Left ventricle myocardium inferior (tissue), 1 donor: Measurements from ENCODE around the gene ANGPTL2. TPM values are rescaled to one million over a fixed set of nuclear protein-coding genes. Genes with fewer than 3 reads are reported as not detected.
A peak's percentile ranks its signal among the peaks of the same experiment; 100 is the strongest.

Source experiments
- DNase-seq: peaks from one replicate; pipeline ENCODE4 v3.0.0-alpha.2; 2020
- H3K27ac ChIP-seq: fragments of 200-600 bp; replicated peaks from 2 replicates; pipeline ENCODE4 v1.8.0; 2021
- H3K27me3 ChIP-seq: fragments of 200-600 bp; 2 replicates; pipeline ENCODE4 v1.8.0; 2021; ENCODE audit warnings: low read depth
- H3K36me3 ChIP-seq: fragments of 200-600 bp; 2 replicates; pipeline ENCODE4 v1.8.0; 2021
- H3K4me1 ChIP-seq: fragments of 200-600 bp; 2 replicates; pipeline ENCODE4 v1.8.0; 2021
- H3K4me3 ChIP-seq: fragments of 200-600 bp; 2 replicates; pipeline ENCODE4 v1.8.0; 2021; ENCODE audit warnings: mild to moderate bottlenecking, moderate library complexity
- H3K9me3 ChIP-seq: fragments of 200-600 bp; replicated peaks from 2 replicates; pipeline ENCODE4 v1.8.0; 2021
- intact Hi-C: fragments of 100-400 bp; cut with micrococcal nuclease; formaldehyde crosslinking; loops from one replicate; pipeline ENCODE4 v1.11.0; 2022
- total RNA-seq: library from RNA; stranded (reverse); fragmentation: NEBNext Ultra II Directional; extraction: Animal tissue kit (Norgen Biotek cat#: 25700); gene quantifications from one replicate; pipeline ENCODE4 v1.2.1, GENCODE V29; 2021
- TF ChIP-seq, protein P1 (sequence below): fragments of 200-600 bp; IDR thresholded peaks from 2 replicates; pipeline ENCODE4 v1.8.0; 2021; ENCODE audit warnings: antibody characterized with exemption, mild to moderate bottlenecking, borderline replicate concordance
- donor health status: DM: no; HTN: yes; CAD: no; lungs with severe emphysema.

ANGPTL2 gene
- total RNA-seq, 1 donor from 2014 or later: 35.7 TPM

DNA sequence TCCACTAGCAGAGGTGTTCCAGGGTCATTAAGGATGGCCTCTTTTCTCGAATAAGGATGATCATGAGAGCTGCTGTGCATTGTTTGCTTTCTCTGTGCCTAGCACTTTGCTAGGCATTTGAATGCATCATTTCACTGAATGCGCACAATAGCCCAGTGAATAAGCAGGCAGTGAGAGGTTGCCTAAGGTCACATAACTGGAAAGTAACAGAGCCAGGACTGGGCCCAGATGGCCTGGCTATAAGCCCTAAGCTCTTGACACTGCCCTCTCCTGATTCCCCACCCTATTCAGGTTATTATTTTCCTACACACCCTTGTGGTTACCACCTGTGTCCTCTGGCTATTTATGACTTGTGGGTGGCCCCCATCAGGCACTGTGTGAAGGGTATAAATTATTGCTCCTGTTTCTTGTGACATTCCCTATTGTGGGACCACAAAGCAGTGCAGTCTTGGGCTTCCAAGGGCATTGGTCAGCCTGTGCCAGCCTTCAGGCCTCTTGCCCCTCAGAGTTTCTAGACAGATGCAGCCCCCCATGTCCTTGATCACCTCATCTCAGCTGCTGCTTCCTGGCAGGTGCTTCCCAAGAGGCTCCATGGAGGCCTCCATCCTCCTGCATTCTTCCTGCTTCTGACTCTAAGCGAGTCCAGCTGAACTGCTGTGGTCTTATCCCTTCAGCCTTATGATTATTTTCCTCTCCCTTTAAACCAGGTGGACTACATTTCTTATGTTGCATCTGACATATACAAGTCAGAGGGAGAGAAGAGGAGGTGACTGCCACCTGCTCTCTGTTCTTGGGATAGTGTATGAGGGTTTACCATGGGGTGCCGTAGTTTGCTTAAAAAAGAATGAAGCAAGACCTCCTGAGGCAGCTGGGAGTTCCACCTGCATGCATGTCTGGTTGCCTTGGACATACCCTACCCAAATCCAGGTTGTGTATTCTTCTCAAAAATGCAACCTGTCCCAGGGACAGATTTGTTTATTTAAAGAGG lies 47.6 kb downstream of the ANGPTL2 start:
- peaks cover 57% of the 10 kb centered on the region for H3K4me1 ChIP-seq
- peaks cover 10% of the 10 kb centered on the region for H3K9me3 ChIP-seq
- no peak for DNase-seq
- H3K27ac ChIP-seq: peak overlapping the region; percentile 74
- TF ChIP-seq, protein P1, sequence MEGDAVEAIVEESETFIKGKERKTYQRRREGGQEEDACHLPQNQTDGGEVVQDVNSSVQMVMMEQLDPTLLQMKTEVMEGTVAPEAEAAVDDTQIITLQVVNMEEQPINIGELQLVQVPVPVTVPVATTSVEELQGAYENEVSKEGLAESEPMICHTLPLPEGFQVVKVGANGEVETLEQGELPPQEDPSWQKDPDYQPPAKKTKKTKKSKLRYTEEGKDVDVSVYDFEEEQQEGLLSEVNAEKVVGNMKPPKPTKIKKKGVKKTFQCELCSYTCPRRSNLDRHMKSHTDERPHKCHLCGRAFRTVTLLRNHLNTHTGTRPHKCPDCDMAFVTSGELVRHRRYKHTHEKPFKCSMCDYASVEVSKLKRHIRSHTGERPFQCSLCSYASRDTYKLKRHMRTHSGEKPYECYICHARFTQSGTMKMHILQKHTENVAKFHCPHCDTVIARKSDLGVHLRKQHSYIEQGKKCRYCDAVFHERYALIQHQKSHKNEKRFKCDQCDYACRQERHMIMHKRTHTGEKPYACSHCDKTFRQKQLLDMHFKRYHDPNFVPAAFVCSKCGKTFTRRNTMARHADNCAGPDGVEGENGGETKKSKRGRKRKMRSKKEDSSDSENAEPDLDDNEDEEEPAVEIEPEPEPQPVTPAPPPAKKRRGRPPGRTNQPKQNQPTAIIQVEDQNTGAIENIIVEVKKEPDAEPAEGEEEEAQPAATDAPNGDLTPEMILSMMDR: no peak
- H3K4me3 ChIP-seq: no peak overlapping the region
- peaks cover 10% of the 10 kb centered on the region for H3K36me3 ChIP-seq
- intact Hi-C loops: no loop called here
- H3K27me3 ChIP-seq: no peaks in the 10 kb centered on the region

DNA sequence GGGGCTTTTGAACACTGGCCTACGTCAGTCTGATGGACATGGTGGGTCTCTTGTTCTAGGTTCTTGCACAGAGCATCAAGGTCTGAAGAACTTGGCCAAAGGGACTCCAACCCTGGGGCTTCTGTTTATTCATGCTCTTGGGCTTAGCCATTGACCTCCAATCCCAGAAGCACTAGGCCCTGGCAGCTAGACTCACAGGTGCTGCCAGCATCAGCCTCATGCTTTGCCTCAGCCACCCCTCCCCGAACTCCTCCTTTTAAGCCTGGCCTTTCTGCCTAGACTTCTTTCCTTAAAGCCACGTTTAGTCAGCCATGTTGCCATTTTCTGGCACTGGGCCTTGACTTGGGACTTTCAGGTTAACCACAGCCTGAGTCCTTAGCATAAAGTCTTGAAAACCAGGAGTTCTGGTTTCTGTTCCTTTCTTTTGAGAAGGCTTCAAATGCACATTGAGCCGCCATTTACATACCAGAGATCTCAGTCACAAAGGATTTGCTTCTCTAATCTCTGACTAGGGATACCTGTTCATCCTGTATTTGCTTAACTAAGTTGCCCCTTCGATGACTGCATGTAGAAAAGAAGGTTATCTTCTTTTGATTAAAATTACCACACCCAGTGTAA lies 54.7 kb downstream of the ANGPTL2 start:
- intact Hi-C loops: no loop called here
- Histone ChIP-seq H3K36me3 (peaks cover 18% of the 10 kb centered on the region), H3K27me3 (no peaks in the 10 kb centered on the region), H3K4me3 (no peak overlapping the region), H3K4me1 (peaks cover 21% of the 10 kb centered on the region), H3K27ac (no peak overlapping the region), H3K9me3 (peaks cover 10% of the 10 kb centered on the region)
- TF ChIP-seq, protein P1: no peak
- DNase-seq: no peak

DNA sequence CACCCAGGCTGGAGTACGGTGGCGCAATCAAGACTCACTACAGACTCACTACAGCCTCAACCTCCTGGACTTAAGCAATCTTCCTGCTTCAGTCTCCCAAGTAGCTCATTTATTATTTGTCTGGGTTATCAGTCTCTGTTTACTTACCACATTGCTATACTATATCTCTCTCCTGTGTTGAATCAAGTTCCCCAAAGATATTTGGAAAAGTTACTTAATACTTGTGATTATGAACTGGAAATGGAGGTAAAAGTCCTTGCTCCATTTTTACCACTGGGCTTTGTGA lies 55.6 kb downstream of the ANGPTL2 start:
- Histone ChIP-seq H3K27me3 (no peaks in the 10 kb centered on the region), H3K36me3 (peaks cover 18% of the 10 kb centered on the region), H3K4me3 (no peak overlapping the region), H3K4me1 (peaks cover 21% of the 10 kb centered on the region), H3K9me3 (peaks cover 7% of the 10 kb centered on the region), H3K27ac (no peak overlapping the region)
- TF ChIP-seq, protein P1: no peak
- intact Hi-C loops: no loop called here
- DNase-seq: no peak

DNA sequence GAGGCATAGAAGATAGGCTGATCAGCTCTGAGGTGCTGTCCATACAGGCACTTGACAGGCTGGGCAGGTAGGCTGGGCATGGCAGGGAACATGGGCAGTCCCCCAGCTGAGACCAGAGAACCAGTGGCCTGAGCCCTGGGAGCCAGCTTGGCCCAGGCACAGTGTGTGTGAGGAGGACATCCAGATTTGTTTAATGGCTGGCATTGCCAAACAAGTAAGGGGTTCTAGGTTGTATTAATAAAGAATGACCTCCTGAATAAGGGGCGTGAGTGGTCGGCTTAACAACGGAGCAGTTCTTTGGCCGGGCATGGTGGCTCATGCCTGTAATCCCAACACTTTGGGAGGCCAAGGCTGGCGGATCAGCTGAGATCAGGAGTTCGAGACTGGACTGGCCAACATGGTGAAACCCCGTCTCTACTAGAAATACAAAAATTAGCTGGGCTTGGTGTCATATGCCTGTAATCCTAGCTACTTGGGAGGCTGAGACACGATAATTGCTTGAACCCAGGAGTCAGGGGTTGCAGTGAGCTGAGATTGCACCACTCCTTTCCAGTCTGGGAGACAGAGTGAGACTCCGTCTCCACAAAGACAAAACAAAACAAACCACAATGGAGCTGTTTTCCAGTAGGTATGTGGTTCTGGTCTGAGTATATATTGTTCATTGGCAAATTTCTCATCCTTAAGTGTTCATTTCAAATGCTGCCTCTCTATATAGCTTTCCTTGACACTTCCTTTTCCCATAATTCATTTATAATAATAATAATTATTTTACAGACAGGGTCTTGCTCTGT lies 56.2 kb downstream of the ANGPTL2 start:
- H3K9me3 ChIP-seq: peaks cover 2% of the 10 kb centered on the region
- H3K27ac ChIP-seq: peak overlapping the region; percentile 2
- no peak for DNase-seq
- TF ChIP-seq, protein P1: no peak
- peaks cover 16% of the 10 kb centered on the region for H3K36me3 ChIP-seq
- intact Hi-C loops: no loop called here
- H3K4me3 ChIP-seq: no peak overlapping the region
- peaks cover 21% of the 10 kb centered on the region for H3K4me1 ChIP-seq
- H3K27me3 ChIP-seq: no peaks in the 10 kb centered on the region

DNA sequence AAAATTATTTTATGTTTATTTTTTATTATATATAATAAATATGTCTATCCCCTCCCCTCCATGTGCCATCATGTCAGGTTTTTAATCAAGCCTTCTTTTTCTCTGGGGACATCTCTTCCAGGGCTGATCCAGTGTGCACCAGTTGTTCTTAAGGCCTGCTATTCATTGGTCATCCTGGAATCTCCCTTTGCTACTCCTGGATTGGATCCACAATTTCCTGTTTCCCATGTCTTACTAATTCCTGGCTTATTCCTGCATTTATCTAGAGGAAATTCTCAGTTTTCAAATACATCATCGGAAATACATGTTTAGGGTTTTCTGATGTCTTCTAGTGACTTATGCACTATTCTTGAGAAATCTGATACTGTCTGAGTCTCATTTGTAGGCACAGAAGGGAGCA lies 56.8 kb downstream of the ANGPTL2 start:
- intact Hi-C loops: no loop called here

More for the DNA sequence above, 56.8 kb downstream of the ANGPTL2 start:
- Histone ChIP-seq H3K27me3 (no peaks in the 10 kb centered on the region), H3K36me3 (peaks cover 14% of the 10 kb centered on the region), H3K4me3 (no peak overlapping the region), H3K9me3 (no peaks in the 10 kb centered on the region), H3K27ac (peak overlapping the region; percentile 2), H3K4me1 (peaks cover 25% of the 10 kb centered on the region)
- TF ChIP-seq, protein P1: no peak
- DNase-seq: no peak
